Renal cortex interstitium (tissue), 11 donors: ENCODE results near the gene ZNF668. TPM values are rescaled to one million over a fixed set of nuclear protein-coding genes. Genes with fewer than 3 reads are reported as not detected.
"Not testable (repeated sequence)": the region's sequence is repeated elsewhere in the genome, so short reads cannot be mapped to it uniquely, and the experiment has no call there.

ENCODE experiments used
- DNase-seq, 11 donors: peaks; one replicate each; pipeline ENCODE4 v3.0.0-alpha.2; 2013; ENCODE audit warnings: low read depth in 9 of 11, low spot score in 4 of 11; ENCODE audit errors: extremely low read depth in 1 of 11
- polyA plus RNA-seq, 3 donors: library from polyadenylated mRNA; unstranded; fragments of 120-200 nt; gene quantifications; one replicate each; pipeline ENCODE4 v1.2.1, GENCODE V29; 2013; ENCODE audit not compliant: insufficient read length in 3 of 3

ZNF668 gene
- polyA plus RNA-seq, 3 donors: 3.6 to 6.9 (median 5.4) TPM

DNA sequence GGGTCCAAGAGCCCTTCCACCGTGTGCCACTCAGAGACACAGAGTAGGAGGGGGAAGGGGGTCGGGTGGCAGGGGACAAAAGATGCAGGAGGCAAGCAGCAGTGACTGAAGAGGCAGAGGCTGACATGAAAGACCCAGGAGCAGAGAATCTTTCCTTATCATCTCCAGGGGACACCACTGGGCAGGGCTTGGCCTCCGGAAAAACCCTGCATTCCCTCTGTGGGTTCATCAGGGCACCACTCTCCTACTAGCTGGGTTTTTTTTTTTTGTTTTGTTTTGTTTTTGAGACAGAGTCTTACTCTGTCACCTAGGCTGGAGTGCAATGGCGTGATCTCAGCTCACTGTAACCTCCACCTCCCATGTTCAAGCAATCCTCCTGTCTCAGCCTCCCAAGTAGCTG, 42.8 kb downstream of the ZNF668 start:
- DNase-seq: no peak

DNA sequence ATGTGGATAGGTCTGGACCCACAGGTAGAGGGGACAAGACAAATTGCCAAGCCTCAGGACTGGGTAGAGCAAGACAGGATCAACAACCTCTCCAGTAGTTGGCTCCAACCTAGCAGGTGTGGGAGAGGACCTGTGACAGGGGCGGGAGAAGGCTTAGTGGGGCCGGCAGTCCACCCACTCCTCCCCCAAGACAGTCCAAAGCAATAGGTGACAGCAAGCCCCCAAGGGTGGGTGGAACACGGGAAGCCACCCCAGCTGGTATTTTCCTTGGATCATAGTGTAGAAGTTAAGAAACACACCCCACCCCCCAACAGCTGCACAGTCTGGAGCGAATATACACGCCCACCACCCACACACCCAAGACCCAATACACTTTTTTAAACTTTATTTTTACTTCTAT, 44.8 kb downstream of the ZNF668 start:
- no peak for DNase-seq

DNA sequence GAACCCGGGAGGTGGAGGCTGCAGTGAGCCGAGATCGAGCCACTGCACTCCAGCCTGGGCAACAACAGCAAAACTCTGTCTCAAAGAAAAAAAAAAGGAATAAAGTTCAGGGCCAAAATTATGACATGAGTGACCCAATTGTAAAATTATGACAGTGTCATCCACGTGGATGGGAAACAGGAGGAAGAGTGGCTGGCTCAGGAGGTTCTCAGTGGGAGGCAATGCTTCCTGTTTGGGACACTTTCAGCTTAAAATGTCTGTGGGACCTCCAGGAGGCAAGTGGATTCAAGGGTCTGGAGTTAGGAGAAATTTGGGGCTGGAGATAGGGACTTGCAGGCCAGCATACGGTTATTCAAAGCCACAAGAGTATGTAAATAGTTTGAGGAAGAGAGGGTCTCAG, 48.7 kb downstream of the ZNF668 start:
- DNase-seq: no peak

GRCh38 chr16:31023627-31024226, 50.3 kb downstream of the ZNF668 start:
- DNase-seq: no peak

DNA sequence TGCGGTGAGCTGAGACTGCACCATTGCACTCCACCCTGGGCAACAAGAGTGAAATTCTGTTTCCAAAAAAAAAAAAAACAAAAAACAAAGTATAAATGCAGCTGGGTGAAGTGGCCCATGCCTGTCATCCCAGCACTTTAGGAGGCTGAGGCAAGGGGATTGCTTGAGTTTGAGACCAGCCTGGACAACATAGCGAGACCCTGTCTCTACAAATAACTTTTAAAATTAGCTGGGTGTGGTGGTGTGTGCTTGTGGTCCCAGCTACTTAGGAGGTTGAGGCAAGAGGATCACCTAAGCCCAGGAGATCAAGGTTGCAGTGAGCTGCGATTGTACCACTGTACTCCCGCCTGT, 50.8 kb downstream of the ZNF668 start:
- DNase-seq: no peak

DNA sequence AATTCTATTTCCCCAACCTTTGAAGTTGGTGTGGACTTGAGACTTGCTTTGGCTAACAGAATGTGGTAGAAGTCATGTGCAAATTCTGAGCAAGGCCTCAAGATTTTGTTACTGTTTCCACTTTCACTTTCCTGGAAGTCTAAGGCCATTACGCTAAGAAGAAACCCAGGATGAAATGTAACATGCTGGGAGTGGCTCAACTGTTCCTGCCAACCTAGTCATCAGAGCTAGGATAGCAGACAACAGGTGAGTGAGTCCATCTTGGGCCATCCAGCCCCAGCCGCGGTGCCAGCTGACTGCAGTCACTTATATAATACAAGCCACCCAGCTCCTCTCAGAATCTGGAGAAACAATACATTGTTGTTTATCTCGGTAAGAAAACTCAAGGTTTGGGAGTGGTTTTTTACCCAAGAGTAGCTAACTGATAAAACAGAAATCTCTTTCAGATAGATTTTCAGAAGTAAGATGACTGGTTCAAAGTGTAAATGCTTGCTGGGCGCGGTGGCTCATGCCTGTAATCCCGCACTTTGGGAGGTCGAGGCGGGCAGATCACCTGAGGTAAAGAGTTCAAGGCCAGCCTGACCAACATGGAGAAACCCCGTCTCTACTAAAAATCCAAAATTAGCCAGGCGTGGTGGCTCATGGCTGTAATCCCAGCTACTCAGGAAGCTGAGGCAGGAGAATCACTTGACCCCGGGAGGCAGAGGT, 51.3 kb downstream of the ZNF668 start:
- DNase-seq: no peak

- DNase-seq: no peak
Measured at GRCh38 chr16:31020536-31020935, 53.5 kb downstream of the ZNF668 start.

GRCh38 chr16:31017756-31018155, 56.3 kb downstream of the ZNF668 start:
- not testable (repeated sequence) for DNase-seq

GRCh38 chr16:31016018-31016417, 58.0 kb downstream of the ZNF668 start:
- DNase-seq: no peak

DNA sequence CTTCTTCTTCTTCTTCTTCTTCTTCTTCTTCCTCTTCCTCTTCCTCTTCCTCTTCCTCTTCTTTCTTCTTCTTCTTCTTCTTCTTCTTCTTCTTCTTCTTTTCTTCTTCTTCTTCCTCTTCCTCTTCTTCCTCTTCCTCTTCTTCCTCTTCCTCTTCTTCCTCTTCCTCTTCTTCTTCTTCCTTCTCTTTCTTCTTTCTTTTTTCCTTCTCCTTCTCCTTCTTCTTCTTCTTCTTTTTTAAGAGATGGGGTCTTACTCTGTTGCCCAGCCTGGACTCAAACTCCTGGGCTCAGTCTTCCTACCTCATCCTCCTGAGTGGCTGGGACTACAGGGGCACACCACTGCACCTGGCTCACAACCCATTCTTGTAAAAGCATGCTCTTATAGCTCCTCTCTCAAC, 60.7 kb downstream of the ZNF668 start:
- DNase-seq: not testable (repeated sequence)

GRCh38 chr16:31011815-31012214, 62.2 kb downstream of the ZNF668 start:
- DNase-seq: not testable (repeated sequence)

Other genes with a start within 250 kb of the ZNF668 start
- 10 to 100 TPM; 32.6 to 49.7 (median 41.6) TPM for gene BCL7C, start 180.2 kb downstream of the ZNF668 start, polyA plus RNA-seq
- gene CTF1, start 177.6 kb downstream of the ZNF668 start, polyA plus RNA-seq: 1 to 10 TPM; 6.5 to 8.3 (median 7.8) TPM
- gene FBXL19, start 150.7 kb downstream of the ZNF668 start, polyA plus RNA-seq: 10 to 100 TPM; 18.0 to 34.4 (median 32.4) TPM
- gene ORAI3, start 125.2 kb downstream of the ZNF668 start, polyA plus RNA-seq: 10 to 100 TPM; 17.7 to 19.8 (median 19.1) TPM
- 10 to 100 TPM; 17.3 to 19.7 (median 18.7) TPM for gene SETD1A, start 116.5 kb downstream of the ZNF668 start, polyA plus RNA-seq
- gene HSD3B7, start 89.0 kb downstream of the ZNF668 start, polyA plus RNA-seq: 10 to 100 TPM in 1 of 3 donors, 1 to 10 TPM in 2; 7.2 to 10.7 (median 7.7) TPM
- 1 to 10 TPM; 1.2 to 2.7 (median 1.6) TPM for gene STX1B, start 63.6 kb downstream of the ZNF668 start, polyA plus RNA-seq
- gene STX4, start 40.7 kb downstream of the ZNF668 start, polyA plus RNA-seq: 10 to 100 TPM; 32.8 to 46.2 (median 39.5) TPM
- 10 to 100 TPM; 10.5 to 14.7 (median 14.0) TPM for gene ZNF646, start 182 bp upstream of the ZNF668 start, polyA plus RNA-seq
- 1 to 10 TPM in 2 of 3 donors, under 1 TPM in 1; 0.89 to 1.8 (median 1.2) TPM for gene PRSS53, start 14.7 kb upstream of the ZNF668 start, polyA plus RNA-seq
- gene VKORC1, start 20.6 kb upstream of the ZNF668 start, polyA plus RNA-seq: 10 to 100 TPM; 63.3 to 80.3 (median 73.5) TPM
- 10 to 100 TPM; 29.5 to 44.1 (median 42.6) TPM for gene BCKDK, start 34.1 kb upstream of the ZNF668 start, polyA plus RNA-seq
- gene KAT8, start 43.4 kb upstream of the ZNF668 start, polyA plus RNA-seq: 10 to 100 TPM; 65.5 to 82.0 (median 69.7) TPM
- 10 to 100 TPM; 52.9 to 88.8 (median 62.3) TPM for gene PRSS8, start 61.5 kb upstream of the ZNF668 start, polyA plus RNA-seq
- 1 to 10 TPM in 2 of 3 donors, under 1 TPM in 1; 0.78 to 1.6 (median 1.6) TPM for gene PRSS36, start 75.8 kb upstream of the ZNF668 start, polyA plus RNA-seq
- gene FUS, start 105.9 kb upstream of the ZNF668 start, polyA plus RNA-seq: 100 to 1,000 TPM; 736 to 808 (median 782) TPM
- gene PYCARD, start 128.5 kb upstream of the ZNF668 start, polyA plus RNA-seq: 10 to 100 TPM in 2 of 3 donors, 1 to 10 TPM in 1; 7.2 to 11.1 (median 10.9) TPM
- gene TRIM72, start 139.9 kb upstream of the ZNF668 start, polyA plus RNA-seq: under 1 TPM; 0.09 to 0.18 (median 0.09) TPM
- gene PYDC1, start 142.9 kb upstream of the ZNF668 start, polyA plus RNA-seq: not detected
- 1 to 10 TPM; 1.9 to 2.1 (median 1.9) TPM for gene ITGAM, start 185.7 kb upstream of the ZNF668 start, polyA plus RNA-seq